ENCODE results near the gene BCL10. TPM values are rescaled to one million over a fixed set of nuclear protein-coding genes. Genes with fewer than 3 reads are reported as not detected.
A peak's percentile ranks its signal among the peaks of the same experiment; 100 is the strongest.
"Not testable (repeated sequence)": the region's sequence is repeated elsewhere in the genome, so short reads cannot be mapped to it uniquely, and the experiment has no call there.

BCL10 gene
- total RNA-seq, 1 experiment from 2014 or later: 19.8 TPM

- no peak for DNase-seq (ENCODE audit: low spot score)
These were observed 9.1 kb downstream of the BCL10 start for GRCh38 chr1:85267313-85267712.

GRCh38 chr1:85264150-85264549 is 12.3 kb downstream of the BCL10 start:
- no peak for DNase-seq (ENCODE audit: low spot score)

GRCh38 chr1:85262985-85263384 is 13.4 kb downstream of the BCL10 start:
- DNase-seq (ENCODE audit: low spot score): no peak

GRCh38 chr1:85259912-85260274 is 16.5 kb downstream of the BCL10 start:
- DNase-seq (ENCODE audit: low spot score): no peak

GRCh38 chr1:85259118-85259911 is 17.1 kb downstream of the BCL10 start, which contains the start of gene C1orf52:
Gene C1orf52 (minus strand): TSS chr1:85259662. CDS start chr1:85259633, 29 bp downstream.
- DNase-seq (ENCODE audit: low spot score): peak; percentile 60

- DNase-seq (ENCODE audit: low spot score): no peak
These were observed 17.8 kb downstream of the BCL10 start for GRCh38 chr1:85258536-85259117.

GRCh38 chr1:85249042-85249441 is 27.4 kb downstream of the BCL10 start:
- not testable (repeated sequence) for DNase-seq (ENCODE audit: low spot score)

GRCh38 chr1:85245891-85246290 is 30.5 kb downstream of the BCL10 start:
- no peak for DNase-seq (ENCODE audit: low spot score)

DNA sequence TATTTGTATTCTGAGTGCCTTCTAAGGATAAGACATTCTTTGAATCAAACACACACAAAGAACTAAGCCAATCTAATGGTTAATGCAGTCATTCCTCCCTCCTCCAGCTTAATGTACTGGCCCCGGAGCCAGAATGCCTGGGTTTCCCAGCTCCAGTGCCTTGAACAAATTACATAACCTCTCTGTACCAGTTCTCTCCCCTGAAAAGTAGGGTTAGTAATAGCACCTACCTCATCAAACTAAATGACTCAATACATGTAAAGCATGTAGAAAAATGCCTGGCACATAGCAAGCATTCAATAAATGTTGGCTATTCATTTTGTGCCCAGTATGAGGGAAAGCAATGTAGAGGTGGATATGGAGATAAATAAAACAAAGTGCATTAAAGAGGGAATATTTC is 31.0 kb downstream of the BCL10 start:
- no peak for DNase-seq (ENCODE audit: low spot score)

DNA sequence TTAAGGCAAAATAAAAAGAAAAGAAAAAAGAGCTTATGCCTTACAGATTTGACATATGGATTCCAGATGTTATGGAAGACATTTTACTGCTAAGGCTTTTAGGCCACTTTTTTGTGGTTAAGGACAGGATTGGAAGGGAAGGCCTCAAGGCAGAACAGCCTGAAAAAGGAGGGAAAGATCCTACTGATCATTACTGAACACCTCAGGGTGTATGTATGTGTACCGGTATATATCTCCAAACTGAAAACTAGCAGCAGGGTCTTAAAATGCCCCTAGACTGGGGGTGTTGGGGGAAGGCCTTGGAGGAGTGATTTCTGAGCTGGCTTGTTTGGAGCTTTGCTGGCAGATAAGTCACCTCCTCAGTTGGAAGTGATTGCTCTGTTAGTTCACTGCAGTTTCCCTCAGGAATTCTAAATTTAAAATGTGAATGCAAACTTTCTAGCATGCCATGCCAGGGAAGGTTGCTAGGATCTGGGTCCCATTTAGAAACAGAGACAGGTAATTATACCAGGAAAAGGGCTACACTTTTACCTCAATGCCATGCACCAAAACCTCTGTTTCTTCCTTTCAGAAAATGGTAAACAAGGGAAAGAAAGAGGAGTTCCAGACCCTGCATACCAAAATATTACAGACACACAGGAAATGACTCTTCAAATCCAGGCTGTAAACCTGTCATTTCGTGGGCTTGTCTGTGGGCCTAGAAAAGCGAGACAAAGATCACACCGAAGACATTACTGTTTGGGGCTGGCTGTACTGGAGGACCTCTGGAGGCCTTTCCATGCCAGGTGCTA is 32.0 kb downstream of the BCL10 start:
- DNase-seq (ENCODE audit: low spot score): no peak

DNA sequence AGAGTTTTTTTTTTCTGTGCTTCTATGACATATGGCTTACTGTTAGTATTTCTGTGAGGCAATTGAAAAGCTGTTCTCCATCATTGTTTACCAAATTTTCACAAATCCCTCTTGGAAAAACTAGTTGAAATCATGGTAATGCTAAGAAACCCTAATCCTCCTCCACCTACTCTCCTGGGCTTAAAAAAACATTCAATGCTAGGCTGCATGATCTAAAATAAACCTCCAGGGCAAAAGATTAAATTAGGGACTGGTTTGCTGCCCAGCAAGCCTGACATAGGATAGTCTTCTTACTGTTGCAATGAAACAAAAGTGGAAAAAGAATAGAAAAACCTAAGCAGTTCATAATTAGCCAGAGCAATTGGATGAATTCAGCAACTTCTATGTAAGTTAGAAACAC is 33.1 kb downstream of the BCL10 start:
- DNase-seq (ENCODE audit: low spot score): no peak

DNA sequence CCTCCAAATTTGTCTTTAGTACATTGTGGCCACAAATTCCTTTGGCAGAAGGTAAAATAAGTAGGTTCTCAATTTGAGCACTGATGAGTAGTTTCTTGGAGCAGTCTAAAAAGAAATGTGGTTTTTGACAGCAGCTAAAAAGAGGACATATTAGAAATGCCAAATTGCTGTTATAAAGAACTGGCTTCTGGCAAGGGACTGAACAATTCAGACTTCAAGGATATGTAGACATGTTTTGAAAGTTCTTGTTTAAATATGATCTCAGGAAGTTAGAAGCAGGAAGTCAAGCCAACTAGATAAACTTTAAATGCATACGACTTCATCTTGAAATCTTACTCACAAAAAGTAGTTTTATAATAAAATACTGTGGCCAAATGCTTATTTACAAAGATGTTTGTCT is 35.8 kb downstream of the BCL10 start:
- no peak for DNase-seq (ENCODE audit: low spot score)

DNA sequence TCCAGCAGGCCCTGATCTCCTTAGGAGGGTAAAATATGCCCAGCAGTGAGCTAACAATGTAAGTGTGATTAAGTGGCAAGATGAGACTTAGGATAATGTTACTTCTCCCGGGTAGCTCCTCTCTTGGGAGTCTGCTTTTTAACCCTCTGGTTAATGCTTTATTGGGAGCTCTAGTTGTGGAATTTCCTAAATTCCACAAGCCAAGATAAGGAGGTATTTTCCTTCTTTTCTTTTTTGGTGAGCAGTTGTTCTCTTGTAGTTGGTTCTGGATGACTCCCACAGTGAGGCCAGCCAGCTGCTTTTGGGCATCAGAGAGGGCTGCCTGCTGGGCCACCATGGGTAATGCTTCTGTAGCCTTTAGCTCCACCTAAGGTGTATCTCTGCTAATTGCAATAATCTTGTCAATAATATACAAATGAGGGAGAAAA is 36.2 kb downstream of the BCL10 start:
- no peak for DNase-seq (ENCODE audit: low spot score)

DNA sequence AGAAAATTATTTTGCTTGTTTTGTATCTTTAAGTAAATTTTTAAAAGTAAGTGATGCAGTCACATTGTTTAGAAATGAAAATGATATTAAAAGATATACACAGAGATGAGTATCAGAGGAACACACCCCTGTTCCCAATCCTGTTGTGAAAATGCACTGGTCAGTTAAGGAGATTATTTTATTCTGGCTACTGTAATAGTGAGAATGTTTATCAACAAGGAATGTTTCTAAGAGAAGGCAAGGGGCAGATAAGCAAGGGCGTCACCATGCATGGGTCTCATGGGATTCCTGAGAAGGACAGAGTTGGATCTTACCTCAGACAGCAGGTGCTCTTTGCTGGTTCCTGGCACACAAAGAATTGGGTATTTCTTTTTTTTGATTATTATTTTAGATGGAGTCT is 38.8 kb downstream of the BCL10 start:
- no peak for DNase-seq (ENCODE audit: low spot score)

- DNase-seq (ENCODE audit: low spot score): no peak
These were observed 46.0 kb downstream of the BCL10 start for GRCh38 chr1:85230305-85230977.

- no peak for DNase-seq (ENCODE audit: low spot score)
These were observed 46.8 kb downstream of the BCL10 start for GRCh38 chr1:85229574-85230097.

GRCh38 chr1:85228972-85229371 is 47.5 kb downstream of the BCL10 start:
- DNase-seq (ENCODE audit: low spot score): no peak

DNA sequence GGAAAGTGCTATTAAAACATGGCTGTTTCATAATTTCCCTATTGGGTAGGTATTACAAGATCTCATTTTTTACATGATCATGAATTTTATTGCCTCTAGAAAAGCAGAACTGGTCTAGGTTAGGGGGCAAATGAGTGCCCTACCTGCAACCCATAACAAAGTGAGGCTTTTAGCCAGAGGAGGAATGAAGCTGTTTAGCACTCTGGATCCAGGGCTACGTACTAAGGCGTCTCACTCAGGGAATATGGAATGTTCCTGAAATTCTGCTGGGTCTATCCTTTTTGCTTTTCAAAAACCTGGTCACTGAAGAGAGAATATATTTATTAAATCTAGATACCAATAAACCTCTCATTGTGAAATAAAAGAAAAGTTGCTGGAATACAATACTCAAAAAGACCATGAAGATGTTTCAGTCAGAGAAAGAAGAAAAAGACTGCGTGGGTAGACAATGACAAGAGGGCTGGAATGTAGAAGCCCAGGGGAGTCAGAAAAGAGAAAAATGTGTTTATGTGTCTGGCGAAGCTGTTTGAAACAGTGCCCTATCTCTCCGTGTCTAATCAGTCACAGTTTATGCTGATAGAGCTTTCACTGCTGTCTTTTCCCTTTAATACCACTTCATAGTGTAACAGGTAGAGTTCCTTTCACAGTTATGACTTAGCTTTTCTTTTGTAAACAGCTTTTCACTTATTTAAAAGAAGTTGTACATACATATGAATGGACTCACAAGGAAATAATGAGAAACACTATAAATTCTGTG is 50.6 kb downstream of the BCL10 start:
- no peak for DNase-seq (ENCODE audit: low spot score)

GRCh38 chr1:85224734-85225623 is 51.5 kb downstream of the BCL10 start:
- no peak for DNase-seq (ENCODE audit: low spot score)

DNA sequence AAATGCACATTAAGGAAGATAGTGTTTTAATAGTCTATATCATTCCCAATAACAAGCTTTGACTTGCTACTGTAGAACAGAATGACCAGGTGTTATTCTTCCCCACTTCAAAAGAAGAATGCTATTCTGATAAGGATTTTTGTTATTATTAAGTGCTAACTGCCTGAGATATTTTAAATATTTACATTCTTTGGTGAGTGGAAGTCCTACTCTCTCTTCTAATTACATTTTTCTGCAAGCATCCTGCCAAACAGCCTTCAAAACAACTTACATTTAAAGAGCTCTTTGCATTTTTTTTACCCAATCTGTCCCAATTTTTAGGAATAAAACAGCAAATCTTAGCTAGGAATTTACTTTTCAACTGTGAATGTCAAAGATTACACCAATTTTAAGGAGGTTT is 52.1 kb downstream of the BCL10 start:
- DNase-seq (ENCODE audit: low spot score): no peak
